Transverse colon (tissue), 4 donors: ENCODE data around the gene PHF12.

ENCODE experiments used
- POLR2AphosphoS5 ChIP-seq, 3 donors: sonication (generic); formaldehyde crosslinking; IDR thresholded peaks; one replicate each; pipeline ENCODE4 v1.6.1; 2016; ENCODE audit warnings: antibody characterized with exemption in 3 of 3
- TF ChIP-seq, protein P1 (sequence below), 5 experiments: fragments of 200-600 bp in 3 of 5; fragments of 450-650 bp in 2 of 5; sonication (generic) in 3 of 5; IDR thresholded peaks; 1 replicate in 2 of 5; 2 replicates in 3 of 5; pipeline ENCODE4 v1.5.1; 2016 to 2017; ENCODE audit warnings: antibody characterized with exemption in 5 of 5, inconsistent platforms in 3 of 5, mild to moderate bottlenecking in 2 of 5, moderate library complexity in 1 of 5

DNA sequence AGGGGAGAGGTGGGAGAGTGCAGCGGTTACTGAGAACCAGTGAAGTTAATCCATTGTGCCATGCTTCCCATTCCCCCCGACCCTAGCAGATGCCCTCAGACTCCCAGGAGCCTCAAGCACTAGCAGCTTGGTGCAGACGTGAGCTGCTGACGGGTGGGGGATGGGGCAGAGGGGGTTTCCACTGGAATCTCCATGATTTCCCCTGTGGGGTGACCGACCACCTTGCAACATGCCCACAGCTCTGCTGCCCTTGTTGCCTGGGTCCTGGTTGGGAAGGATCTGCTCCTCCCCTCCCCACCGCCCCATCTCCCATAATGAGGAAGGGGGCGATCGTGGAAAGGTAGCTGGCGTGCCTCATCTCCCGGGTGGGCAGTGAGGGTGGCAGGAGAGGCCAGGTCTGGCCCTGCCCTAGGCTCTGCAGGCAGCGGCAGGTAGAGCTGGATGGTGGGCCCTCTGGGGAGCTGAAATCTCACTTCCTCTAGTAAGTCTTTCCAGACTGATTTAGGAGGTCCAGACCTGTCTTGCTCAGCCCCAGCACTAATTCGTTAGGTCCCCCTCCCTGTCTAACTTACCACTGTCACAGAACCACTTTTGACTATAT, 63.3 kb downstream of the PHF12 start:
- TF ChIP-seq, protein P1, sequence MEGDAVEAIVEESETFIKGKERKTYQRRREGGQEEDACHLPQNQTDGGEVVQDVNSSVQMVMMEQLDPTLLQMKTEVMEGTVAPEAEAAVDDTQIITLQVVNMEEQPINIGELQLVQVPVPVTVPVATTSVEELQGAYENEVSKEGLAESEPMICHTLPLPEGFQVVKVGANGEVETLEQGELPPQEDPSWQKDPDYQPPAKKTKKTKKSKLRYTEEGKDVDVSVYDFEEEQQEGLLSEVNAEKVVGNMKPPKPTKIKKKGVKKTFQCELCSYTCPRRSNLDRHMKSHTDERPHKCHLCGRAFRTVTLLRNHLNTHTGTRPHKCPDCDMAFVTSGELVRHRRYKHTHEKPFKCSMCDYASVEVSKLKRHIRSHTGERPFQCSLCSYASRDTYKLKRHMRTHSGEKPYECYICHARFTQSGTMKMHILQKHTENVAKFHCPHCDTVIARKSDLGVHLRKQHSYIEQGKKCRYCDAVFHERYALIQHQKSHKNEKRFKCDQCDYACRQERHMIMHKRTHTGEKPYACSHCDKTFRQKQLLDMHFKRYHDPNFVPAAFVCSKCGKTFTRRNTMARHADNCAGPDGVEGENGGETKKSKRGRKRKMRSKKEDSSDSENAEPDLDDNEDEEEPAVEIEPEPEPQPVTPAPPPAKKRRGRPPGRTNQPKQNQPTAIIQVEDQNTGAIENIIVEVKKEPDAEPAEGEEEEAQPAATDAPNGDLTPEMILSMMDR (IDR thresholded peaks at IDR 0.05), result no peak
- TF ChIP-seq POLR2AphosphoS5 (IDR thresholded peaks at IDR 0.05), result no peak
